ENCODE results near the gene RHBDD3.

RHBDD3 gene

DNA sequence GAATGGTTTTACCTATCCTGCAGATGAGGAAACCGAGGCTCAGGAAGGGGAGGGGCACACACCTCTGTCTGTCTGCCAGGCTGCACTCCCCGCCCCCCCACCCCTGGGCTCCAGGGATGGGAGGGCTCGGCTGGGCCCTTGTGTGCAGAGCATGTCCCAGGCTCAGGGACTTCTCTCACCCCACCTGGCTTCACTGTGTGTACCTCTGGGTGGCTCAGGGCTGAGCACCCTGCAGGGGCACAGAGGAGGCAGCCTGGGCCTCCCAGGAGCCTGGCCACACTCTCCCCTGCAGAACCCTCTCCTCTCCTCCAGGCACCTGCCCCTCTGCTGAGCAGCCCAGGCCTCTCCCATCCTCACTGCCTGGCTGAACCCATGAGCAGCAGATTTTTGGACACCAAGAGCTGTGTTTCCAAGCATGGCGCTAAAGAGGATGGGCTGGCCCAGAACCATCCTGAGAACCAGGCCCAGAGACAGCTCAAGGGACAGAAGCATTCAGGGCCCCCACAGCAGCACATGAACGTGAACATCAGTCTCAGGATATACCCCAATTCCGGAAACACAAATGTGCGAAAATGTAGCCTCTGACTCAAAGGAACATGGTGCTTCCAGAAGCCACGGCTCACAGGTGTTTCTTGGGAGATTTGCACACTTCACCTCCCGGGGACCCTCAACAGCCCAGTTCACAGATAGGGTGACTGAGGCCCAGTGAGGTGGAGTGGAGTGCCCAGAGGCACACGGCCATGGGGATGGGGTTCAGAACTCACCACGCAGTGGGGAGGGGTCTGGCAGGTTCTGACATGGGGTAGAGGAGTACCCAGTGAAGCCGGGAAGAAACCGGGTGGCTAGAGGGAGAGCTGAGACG lies 51.5 kb downstream of the RHBDD3 start:
- no peak for FAIRE-seq

DNA sequence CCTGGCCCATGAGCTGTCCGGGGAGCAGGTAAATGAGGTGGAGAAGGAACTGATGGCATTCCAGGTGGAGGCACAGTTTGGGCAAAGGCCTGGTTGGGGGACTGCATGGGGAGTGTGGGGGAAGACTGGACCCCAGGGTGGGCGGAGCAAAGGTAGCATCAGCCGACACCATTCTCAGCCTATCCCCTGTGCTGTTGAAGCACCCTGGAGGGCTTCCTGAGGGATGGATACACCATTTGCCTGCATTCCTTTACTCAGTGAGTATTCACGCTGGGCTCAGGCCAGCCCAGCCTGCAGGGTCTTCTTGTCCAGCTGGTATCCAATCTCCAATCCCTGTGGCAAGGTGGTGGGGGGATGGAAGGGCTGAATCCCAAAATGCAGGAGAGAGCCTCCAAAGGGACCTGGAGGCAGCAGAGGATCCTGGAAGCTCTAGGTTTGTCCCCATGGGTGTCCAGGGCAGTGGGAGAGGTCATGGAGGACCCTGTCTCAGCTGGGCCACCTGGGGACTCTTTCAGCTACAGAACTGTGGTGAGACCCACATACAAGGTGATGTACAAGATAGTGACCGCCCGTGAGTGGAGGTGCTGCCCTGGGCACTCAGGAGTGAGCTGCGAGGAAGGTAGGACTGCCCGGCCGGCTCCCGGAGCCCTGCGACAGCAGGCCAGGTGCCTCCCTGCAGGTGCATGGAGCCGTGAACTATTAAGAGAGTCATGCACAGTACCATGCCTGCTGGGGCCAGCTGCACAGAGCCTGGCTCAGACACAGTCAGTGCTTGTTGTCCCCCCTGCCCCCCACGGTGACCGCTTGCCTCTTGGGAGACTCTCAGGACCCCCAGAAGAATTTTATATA lies 52.5 kb downstream of the RHBDD3 start:
- FAIRE-seq = no peak

DNA sequence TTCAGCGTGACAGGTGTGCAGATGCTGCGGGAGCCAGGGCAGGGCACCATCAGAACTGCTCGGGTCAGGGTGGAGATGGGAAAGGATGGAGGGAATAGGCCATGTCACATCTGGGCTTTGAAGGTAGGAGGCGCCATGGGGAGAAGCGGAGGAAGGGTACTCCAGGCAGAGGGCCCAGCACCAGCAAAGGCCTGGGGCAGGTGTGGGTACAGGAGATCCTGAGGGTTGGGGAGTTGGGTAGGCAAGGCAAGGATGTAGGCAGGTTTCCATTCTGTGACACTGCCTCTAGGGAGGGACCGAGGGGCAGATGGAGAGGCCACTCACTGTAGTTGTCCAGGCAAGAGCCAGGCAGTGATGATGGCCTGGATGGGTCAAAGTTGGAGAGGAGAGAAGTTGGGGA lies 53.5 kb downstream of the RHBDD3 start:
- no peak for FAIRE-seq

DNA sequence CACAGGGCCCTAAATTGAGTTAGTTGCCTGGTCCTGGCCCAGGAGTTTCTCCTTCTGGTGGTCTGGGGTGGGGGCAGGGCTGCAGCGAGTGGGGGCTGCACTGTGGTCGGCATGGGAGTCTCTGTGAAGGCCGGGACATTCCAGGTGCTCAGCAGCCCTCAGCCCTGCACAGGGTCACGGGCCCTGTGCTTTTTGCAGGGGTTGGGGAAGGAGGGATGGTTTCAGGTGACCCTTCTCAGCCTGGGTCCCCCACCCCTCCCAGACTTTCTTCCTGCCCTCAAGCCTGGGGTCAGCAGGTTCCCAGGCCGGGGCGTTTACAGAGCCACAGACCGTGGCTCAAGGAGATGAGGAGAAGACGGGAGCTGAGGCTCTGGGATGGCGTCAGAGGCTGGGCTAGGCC lies 54.3 kb downstream of the RHBDD3 start:
- FAIRE-seq = no peak

DNA sequence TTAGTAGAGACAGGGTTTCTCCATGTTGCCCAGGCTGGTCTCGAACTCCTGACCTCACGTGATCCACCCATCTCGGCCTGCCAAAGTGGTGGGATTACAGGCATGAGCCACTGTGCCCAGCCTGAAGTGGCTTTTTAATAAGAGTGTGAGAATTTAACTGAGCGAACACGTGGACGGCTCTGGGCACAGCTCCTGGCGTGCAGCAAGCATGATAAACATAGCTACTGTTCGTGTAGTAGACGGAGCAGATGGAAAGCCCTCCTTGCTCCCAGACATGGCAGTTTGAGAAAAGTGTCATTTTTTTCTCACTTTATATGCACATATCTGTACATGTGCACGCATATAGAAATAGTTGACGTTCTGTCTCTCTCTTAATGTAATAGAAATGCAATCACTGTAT lies 55.0 kb downstream of the RHBDD3 start:
- FAIRE-seq = no peak

DNA sequence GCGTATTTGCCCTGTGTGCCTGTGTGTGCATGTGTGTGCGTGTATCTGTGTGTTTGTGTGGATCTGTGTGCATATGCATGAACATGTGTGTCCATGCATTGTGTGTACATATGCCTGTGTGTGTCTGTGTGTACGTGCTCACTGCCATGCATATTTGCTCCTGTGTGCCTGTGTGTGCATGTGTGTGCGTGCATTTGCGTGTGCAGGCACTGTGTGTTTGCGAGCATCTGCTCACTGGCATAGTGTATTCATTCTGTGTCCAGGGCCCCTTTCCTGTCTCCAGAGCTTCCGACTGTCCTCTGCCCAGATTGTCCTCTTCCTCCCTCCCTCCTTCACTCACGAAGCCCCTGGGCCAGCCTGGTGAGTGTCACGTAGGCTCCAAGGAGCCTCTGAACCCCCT lies 56.3 kb downstream of the RHBDD3 start:
- no peak for FAIRE-seq

DNA sequence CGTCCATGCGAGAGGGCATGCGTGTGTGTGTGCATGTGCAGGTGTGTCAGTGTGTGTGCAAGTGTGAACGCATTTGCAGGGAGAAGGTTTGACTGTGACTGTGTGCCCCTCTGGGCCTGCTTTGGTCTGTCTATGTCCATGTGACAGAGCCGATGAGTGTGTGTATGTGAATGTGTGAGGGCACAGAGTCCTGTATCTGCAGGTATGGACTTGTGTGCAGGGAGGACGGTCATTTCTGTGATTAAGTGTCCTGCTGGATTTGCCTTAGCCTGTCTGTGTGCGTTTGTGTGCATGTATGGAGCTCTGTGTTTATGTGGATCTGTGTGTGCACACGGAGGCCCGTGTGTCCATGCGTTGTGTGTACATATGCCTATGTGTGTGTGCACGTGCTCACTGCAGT lies 56.7 kb downstream of the RHBDD3 start:
- no peak for FAIRE-seq

All from A204.1 (cell line).